ENCODE results near the gene PKP3.

Gene PKP3

GRCh38 chr11:363948-364761 lies 29.9 kb upstream of the PKP3 start:
- DNase-seq, result peak; percentile 54

GRCh38 chr11:364991-365725 lies 28.9 kb upstream of the PKP3 start:
- DNase-seq, result no peak

GRCh38 chr11:365831-366230 lies 28.2 kb upstream of the PKP3 start:
- DNase-seq, result no peak

DNA sequence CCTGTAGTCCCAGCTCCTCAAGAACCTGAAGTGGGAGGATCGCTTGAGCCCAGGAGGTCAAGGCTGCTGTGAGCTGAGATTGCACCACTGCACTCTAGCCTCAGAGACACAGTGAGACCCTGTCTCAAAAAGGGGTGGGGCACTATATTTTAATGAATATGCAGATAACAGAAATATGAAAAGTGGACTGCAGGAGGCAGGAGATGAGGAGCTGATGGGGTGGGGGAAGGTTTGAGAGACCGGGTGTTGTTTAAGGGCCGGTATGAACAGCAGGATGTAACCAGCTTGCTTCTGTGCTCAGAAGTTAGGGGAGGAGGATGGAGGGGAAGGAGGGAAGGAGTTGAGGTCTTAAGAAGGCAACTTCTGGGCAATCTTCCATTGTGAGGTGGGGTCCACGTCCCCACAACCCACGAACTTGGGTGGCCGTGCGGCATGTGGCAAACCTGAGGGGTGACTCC lies 26.0 kb upstream of the PKP3 start:
- no peak for DNase-seq

DNA sequence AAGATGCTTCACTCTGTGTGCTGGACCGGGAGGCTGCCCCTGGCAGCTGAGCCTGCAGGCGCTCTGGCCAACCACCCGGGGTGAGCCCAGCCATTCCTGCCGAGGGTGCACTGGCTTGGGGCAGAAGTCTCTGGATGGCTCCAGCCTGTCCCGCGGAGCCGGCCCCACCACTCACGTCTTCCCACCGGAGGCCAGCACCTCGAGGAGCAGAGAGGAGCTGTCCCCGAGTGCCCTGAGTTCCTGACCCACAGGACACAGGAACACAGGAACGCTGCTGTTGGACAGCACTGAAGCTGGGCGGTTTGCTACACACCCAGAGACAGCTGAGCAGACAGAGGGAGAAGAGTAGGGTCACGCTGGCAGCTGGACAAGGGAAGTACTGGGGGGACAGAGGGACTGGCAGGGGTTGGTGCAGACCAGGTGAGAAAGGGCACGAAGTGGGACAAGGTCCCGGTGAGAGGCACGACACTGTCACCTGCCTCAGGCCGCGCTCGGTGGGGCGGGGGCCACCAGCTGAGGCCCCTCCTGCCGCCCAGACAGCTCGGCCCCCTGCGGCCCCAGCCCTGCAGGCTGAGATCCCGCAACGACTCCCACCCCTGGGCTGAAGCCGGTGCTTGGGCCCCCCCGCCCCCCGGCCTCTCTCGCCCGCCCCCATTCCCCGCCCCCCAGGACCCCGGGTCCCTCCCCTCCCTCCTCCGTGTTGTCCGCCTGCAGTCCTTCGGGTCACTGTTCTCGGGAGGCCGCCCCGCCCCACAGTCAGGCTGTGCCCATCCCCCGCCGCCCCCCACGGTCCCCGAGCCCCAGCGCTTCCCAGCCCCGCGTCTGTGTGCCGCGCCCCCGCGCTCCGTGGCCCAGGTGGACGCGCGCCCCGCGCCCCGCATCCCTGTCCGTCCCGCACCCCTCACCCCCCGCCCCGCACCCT lies 25.3 kb upstream of the PKP3 start:
- no peak for DNase-seq

DNA sequence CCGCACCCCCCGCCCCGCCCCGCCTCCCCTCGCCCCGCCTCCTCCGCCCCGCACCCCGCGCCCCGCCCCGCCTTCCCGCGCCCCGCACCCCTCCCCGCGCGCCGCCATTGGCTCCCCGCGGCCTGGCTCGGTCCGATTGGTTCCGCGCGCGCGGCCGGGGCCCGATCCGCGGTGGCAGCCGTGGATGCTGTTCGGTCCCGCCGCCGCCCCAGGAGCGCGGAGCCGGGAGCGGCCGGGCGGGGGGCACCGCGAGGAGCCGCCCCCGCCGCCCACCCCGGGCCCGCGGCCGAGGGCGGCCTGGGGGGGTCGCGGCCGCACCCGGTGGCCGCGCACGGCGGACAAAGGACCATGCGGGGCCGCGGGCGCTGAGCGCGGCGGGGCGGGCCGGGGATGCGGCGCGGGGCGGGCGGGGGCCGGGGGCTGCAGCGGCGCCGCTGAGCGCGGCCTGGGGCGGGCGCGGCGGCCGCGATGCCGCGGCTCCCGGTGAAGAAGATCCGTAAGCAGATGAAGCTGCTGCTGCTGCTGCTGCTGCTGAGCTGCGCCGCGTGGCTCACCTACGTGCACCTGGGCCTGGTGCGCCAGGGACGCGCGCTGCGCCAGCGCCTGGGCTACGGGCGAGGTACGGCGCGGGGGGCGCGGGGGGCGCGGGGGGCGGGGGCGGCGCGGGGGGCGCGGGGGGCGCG lies 24.5 kb upstream of the PKP3 start, which contains the start of gene B4GALNT4:
Gene B4GALNT4 (plus strand): TSS at position 164 of the 683 bp plus-strand sequence. CDS start 305 bp downstream, at position 469.
- no peak for DNase-seq

DNA sequence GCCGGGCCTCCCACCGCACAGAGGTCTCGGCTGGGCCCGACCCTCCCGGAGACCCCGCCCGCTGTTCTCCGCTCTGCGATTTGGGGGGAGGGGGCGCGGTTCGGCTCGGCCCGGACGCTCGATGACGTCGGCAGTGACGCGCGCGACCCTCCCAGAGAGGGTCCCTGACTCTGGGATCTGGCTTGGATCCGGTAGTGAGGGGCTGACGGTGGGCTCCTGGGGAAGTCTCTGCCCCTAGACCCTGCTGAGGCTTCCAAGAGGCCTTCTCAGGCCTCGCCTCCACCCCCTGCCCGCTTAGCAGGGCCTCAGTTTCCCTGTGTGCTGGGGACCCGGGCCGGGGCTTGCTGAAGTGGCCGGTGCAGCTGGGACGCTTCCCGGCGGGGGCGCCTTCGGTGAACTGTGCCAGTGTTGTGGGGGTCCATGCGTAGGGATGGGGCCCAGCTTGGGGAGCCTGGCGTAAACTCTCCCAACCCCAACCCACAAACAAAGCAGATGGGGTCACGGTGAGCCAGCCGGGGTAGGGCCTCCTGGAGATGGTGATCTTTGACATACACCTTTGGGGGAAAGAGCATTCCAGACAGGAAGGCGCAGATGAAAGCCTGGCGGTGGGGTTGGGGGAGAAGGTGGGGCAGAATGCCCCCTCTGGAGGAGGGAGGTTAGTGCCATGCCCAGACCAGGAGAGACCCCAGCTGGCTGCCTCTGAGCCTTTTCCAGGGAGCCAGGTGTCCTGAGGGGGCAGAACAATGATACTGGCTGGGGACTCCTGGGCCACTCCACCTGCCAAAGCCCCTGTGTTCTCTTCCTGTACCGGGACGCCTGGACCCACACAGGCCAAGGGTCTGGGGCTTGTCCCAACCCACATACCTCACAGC lies 23.7 kb upstream of the PKP3 start:
- no peak for DNase-seq

DNA sequence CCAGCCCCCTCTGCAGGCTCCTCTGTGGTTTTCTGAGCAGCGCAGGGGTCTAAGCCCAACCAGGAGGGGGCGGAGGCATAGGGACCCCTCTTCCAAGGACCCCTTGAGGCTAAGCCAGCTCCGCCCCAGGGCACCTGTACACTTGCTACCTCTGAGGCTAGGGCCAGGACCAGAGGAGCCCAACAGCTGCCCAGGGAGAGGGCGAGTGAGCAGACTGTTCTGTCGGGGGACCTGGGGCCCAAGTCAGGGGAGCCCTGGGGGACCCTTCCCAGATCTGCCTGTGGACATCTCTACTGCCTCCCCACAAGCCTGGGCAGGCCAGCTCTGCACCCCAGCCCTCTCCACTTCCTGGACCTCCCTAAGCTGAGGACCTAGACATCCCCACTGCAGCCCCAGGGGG lies 23.0 kb upstream of the PKP3 start:
- DNase-seq, result no peak

GRCh38 chr11:371716-372590 lies 22.1 kb upstream of the PKP3 start:
- DNase-seq, result no peak

GRCh38 chr11:372809-373715 lies 20.9 kb upstream of the PKP3 start:
- no peak for DNase-seq

- DNase-seq, result no peak
Measured at GRCh38 chr11:373716-374551, 20.1 kb upstream of the PKP3 start.

GRCh38 chr11:375065-376025 lies 18.7 kb upstream of the PKP3 start:
- DNase-seq, result no peak

- DNase-seq, result no peak
Measured at GRCh38 chr11:376531-377173, 17.4 kb upstream of the PKP3 start.

DNA sequence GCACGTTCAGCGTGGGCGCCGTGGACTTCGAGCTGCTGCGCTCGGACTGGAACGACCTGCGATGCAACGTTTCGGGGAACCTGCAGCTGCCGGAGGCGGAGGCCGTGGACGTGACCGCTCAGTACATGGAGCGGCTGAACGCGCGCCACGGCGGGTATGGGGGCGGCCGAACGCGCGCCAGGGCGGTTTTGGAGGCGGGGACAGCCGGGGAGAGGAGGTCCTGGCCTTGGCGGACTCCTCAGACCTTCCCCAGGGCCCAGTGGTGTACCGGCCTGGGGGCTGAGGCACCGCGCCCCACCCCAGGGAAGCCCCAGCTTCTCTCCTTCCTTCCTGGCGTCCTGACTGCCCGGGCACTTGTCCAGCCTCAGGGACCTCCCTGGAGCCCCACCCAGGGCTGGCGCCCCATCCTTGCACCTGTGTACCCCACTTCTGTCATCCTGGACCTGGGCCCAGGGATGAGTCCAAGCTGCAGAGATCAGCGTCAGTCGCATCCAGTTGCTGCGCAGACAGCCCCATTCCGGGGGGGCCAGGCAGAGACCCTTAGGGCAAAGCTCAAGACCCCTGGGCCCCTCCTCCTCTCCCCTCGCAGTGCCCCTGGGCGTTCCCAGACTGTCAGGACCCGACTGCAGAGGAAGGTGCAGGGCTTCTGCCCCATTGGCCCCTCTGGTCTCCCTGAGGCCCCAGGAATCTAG lies 16.7 kb upstream of the PKP3 start:
- no peak for DNase-seq

DNA sequence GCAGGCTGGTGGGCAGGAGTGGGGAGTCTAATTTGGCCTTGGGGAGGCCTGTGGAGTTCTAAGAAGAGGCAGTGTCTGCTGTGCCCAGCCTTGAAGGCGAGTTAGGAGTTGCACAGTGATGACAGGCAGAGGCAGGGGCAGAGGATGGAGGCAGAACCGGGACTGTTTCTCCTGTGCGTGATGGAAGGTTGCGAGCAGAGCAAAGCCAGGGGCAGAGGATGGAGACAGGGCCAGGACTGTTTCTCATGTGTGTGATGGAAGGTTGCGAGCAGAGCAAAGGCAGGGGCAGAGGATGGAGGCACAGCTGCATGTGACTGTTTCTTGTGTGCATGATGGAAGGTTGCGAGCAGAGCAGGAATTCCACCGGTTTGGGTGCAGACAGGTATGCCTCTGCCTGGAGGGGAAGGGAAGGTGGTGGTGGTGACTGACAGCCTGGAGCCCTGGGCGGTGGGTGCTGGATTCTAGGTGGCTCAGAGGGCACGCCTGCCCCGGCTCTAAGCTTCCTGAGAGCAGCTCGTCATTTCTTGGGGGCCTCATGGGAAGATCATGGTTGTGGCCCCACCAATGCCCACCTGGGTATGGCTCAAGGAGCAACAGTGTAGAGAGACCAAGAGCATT lies 16.0 kb upstream of the PKP3 start:
- DNase-seq, result no peak
